Astrocyte (in vitro differentiated cells and primary cell): Measurements from ENCODE around the gene GJC3. TPM values are rescaled to one million over a fixed set of nuclear protein-coding genes. Genes with fewer than 3 reads are reported as not detected.
"Not testable (repeated sequence)": the region's sequence is repeated elsewhere in the genome, so short reads cannot be mapped to it uniquely, and the experiment has no call there.

Experiments used
- DNase-seq: peaks from one replicate; pipeline ENCODE4 v3.0.0-alpha.2; 2010; ENCODE audit warnings: low read depth
- FAIRE-seq: peaks from 2 replicates; lab custom pipeline; 2011; peaks lifted over from hg19 to GRCh38; lab: Jason Lieb, UNC
- H2AFZ ChIP-seq: 2 replicates; pipeline ENCODE4 v1.6.0; 2012; ENCODE audit warnings: low read depth, low read length, inconsistent platforms
- H3K27ac ChIP-seq: 2 replicates; pipeline ENCODE4 v1.5.1; 2011; ENCODE audit warnings: low read depth, low read length, inconsistent platforms
- H3K27me3 ChIP-seq: 2 replicates; pipeline ENCODE4 v1.6.0; 2011; ENCODE audit warnings: low read length, inconsistent platforms; ENCODE audit not compliant: insufficient read depth
- H3K36me3 ChIP-seq: 2 replicates; pipeline ENCODE4 v1.5.1; 2011; ENCODE audit warnings: low read length, inconsistent platforms; ENCODE audit not compliant: insufficient read depth
- H3K4me1 ChIP-seq: 2 replicates; pipeline ENCODE4 v1.5.1; 2011; ENCODE audit warnings: low read length, inconsistent platforms; ENCODE audit not compliant: insufficient read depth
- H3K4me2 ChIP-seq: 2 replicates; pipeline ENCODE4 v1.6.0; 2012; ENCODE audit warnings: low read length, inconsistent platforms
- H3K4me3 ChIP-seq: 2 replicates; pipeline ENCODE4 v1.5.1; 2011; ENCODE audit warnings: low read depth, mild to moderate bottlenecking, low read length, inconsistent platforms; ENCODE audit not compliant: insufficient read depth
- H3K79me2 ChIP-seq: 2 replicates; pipeline ENCODE4 v1.6.0; 2012; ENCODE audit warnings: mild to moderate bottlenecking, low read length, inconsistent platforms; ENCODE audit not compliant: insufficient read depth
- H3K9ac ChIP-seq: 2 replicates; pipeline ENCODE4 v1.6.0; 2012; ENCODE audit warnings: mild to moderate bottlenecking, low read length, inconsistent platforms
- H3K9me3 ChIP-seq: 2 replicates; pipeline ENCODE4 v1.5.1; 2012; ENCODE audit warnings: low read depth, mild to moderate bottlenecking, low read length, inconsistent platforms; ENCODE audit not compliant: insufficient read depth
- H4K20me1 ChIP-seq: 2 replicates; pipeline ENCODE4 v1.6.0; 2012; ENCODE audit warnings: low read length, inconsistent platforms; ENCODE audit not compliant: insufficient read depth
- H3K27ac Mint-ChIP-seq: one replicate; pipeline ENCODE4 v1.8.0; 2021; ENCODE audit warnings: mild to moderate bottlenecking, mixed read lengths; ENCODE audit not compliant: unreplicated experiment
- H3K27me3 Mint-ChIP-seq: one replicate; pipeline ENCODE4 v1.8.0; 2021; ENCODE audit warnings: low read depth, mixed read lengths; ENCODE audit not compliant: unreplicated experiment
- H3K36me3 Mint-ChIP-seq: one replicate; pipeline ENCODE4 v1.8.0; 2021; ENCODE audit warnings: low read depth, mixed read lengths; ENCODE audit not compliant: unreplicated experiment
- H3K4me1 Mint-ChIP-seq: one replicate; pipeline ENCODE4 v1.8.0; 2021; ENCODE audit warnings: low read depth, mixed read lengths; ENCODE audit not compliant: unreplicated experiment
- H3K4me3 Mint-ChIP-seq: one replicate; pipeline ENCODE4 v1.8.0; 2021; ENCODE audit warnings: mild to moderate bottlenecking, moderate library complexity, mixed read lengths; ENCODE audit not compliant: unreplicated experiment
- H3K9me3 Mint-ChIP-seq: one replicate; pipeline ENCODE4 v1.8.0; 2021; ENCODE audit warnings: mild to moderate bottlenecking, mixed read lengths; ENCODE audit not compliant: unreplicated experiment
- EZH2 ChIP-seq: IDR thresholded peaks from 2 replicates; pipeline ENCODE4 v1.6.1; 2012; ENCODE audit warnings: mild to moderate bottlenecking, low read length, inconsistent platforms; ENCODE audit not compliant: insufficient read depth
- total RNA-seq: library from RNA; stranded (reverse); gene quantifications from 2 replicates; pipeline ENCODE4 v1.2.1, GENCODE V29; 2021
- TF ChIP-seq, protein P1 (sequence below): IDR thresholded peaks from 2 replicates; pipeline ENCODE4 v1.5.1; 2011; ENCODE audit warnings: low read depth, mild to moderate bottlenecking, inconsistent platforms, low read length, moderate library complexity; ENCODE audit not compliant: insufficient read depth

GJC3 gene
- total RNA-seq, 1 donor from 2014 or later: not detected

DNA sequence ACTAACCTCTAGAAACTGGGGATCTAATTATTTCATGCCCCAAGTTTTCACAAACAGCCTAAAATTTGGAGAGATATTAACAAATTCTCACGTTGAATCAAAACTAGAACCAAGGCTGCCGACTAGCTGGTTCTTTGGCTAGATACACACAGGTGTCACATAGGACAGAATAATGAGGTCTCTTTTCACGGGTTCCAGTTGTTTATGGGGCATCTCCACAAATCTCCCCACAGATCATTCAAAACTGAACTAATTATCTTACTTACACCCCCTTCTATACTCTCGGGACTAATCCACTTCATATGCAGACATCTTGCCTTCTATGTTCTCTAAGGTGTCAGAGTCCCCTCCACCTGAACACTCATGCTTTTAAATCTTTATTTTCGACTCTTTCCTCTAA lies 36.1 kb downstream of the GJC3 start:
- H3K36me3 Mint-ChIP-seq: no peaks in the 10 kb centered on the region
- FAIRE-seq: no peak

DNA sequence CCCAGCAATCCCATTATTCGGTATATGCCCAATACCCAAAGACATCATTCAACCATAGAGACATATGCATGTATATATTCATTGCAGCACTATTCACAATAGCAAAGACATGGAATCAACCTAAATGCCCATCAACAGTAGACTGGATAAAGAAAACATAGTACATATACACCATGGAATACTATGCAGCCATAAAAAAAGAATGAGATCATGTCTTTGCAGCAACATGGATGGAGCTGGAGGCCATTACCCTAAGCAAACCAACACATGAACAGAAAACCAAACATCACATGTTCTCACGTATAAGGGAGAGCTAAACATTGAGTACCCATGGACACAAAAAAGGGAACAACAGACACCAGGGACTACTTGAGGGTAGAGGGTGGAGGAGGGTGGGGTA lies 39.1 kb downstream of the GJC3 start:
- not testable (repeated sequence) for H3K27ac Mint-ChIP-seq, H3K27ac ChIP-seq, H3K9me3 Mint-ChIP-seq, H3K27me3 Mint-ChIP-seq, H3K27me3 ChIP-seq, H3K4me3 Mint-ChIP-seq, H3K9ac ChIP-seq, H3K36me3 ChIP-seq, H3K4me1 ChIP-seq, H4K20me1 ChIP-seq, H3K79me2 ChIP-seq, H3K4me3 ChIP-seq, DNase-seq, H3K36me3 Mint-ChIP-seq, FAIRE-seq, H2AFZ ChIP-seq, H3K4me2 ChIP-seq, H3K9me3 ChIP-seq, H3K4me1 Mint-ChIP-seq

More for the DNA sequence above, 36.1 kb downstream of the GJC3 start:
- H3K4me3 Mint-ChIP-seq: no peak overlapping the region
- Histone ChIP-seq H3K4me2 (no peak overlapping the region), H2AFZ (no peak overlapping the region), H3K4me3 (no peak overlapping the region), H3K9ac (no peak overlapping the region), H4K20me1 (peaks cover 4% of the 10 kb centered on the region), H3K9me3 (no peaks in the 10 kb centered on the region), H3K36me3 (peaks cover 2% of the 10 kb centered on the region), H3K4me1 (no peaks in the 10 kb centered on the region), H3K27me3 (no peaks in the 10 kb centered on the region), H3K79me2 (no peaks in the 10 kb centered on the region), H3K27ac (no peak overlapping the region)
- H3K4me1 Mint-ChIP-seq: no peaks in the 10 kb centered on the region
- H3K27ac Mint-ChIP-seq: no peak overlapping the region
- DNase-seq: no peak
- peaks cover 13% of the 10 kb centered on the region for H3K9me3 Mint-ChIP-seq
- peaks cover 5% of the 10 kb centered on the region for H3K27me3 Mint-ChIP-seq
- TF ChIP-seq EZH2: no peak
- TF ChIP-seq, protein P1, sequence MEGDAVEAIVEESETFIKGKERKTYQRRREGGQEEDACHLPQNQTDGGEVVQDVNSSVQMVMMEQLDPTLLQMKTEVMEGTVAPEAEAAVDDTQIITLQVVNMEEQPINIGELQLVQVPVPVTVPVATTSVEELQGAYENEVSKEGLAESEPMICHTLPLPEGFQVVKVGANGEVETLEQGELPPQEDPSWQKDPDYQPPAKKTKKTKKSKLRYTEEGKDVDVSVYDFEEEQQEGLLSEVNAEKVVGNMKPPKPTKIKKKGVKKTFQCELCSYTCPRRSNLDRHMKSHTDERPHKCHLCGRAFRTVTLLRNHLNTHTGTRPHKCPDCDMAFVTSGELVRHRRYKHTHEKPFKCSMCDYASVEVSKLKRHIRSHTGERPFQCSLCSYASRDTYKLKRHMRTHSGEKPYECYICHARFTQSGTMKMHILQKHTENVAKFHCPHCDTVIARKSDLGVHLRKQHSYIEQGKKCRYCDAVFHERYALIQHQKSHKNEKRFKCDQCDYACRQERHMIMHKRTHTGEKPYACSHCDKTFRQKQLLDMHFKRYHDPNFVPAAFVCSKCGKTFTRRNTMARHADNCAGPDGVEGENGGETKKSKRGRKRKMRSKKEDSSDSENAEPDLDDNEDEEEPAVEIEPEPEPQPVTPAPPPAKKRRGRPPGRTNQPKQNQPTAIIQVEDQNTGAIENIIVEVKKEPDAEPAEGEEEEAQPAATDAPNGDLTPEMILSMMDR: no peak

DNA sequence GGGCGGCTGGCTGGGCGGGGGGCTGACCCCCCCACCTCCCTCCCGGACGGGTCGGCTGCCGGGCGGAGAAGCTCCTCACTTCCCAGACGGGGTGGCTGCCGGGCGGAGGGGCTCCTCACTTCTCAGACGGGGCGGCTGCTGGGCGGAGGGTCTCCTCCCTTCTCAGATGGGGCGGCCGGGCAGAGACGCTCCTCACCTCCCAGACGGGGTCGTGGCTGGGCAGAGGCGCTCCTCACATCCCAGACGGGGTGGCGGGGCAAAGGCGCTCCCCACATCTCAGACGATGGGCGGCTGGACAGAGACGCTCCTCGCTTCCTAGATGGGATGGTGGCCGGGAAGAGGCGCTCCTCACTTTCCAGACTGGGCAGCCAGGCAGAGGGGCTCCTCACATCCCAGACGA lies 41.1 kb downstream of the GJC3 start:
- H2AFZ ChIP-seq, H3K79me2 ChIP-seq, H3K27me3 ChIP-seq, FAIRE-seq, H3K4me1 Mint-ChIP-seq, H3K36me3 Mint-ChIP-seq, H3K27ac Mint-ChIP-seq, DNase-seq, H3K4me3 ChIP-seq, H3K4me3 Mint-ChIP-seq, H3K27ac ChIP-seq, H3K27me3 Mint-ChIP-seq, H3K4me1 ChIP-seq, H3K4me2 ChIP-seq, H3K36me3 ChIP-seq, H3K9me3 ChIP-seq, H4K20me1 ChIP-seq, H3K9ac ChIP-seq: not testable (repeated sequence)
- H3K9me3 Mint-ChIP-seq: peaks cover 12% of the 10 kb centered on the region

DNA sequence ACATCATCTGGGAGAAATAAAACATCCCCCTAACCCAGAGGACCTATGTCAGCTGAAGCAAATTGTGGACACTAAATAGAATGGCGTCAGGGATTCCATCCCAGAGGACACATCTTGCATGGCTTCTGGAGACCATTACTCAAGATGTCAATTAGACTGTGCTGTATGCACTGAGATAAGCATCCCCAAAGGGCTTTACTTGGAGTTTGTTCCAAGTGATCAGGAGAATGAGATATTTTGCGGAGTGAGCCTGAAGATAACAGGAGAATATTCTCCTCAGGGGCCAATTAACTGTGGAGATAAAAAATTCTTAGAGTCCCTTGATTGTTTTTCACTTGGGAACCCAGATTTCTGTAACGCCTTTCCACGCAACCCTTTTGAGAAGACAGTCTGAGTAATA lies 48.0 kb downstream of the GJC3 start:
- Histone ChIP-seq H3K9me3 (no peaks in the 10 kb centered on the region), H3K79me2 (no peaks in the 10 kb centered on the region), H3K36me3 (no peaks in the 10 kb centered on the region), H3K9ac (no peak overlapping the region), H3K4me2 (no peak overlapping the region), H3K4me3 (no peak overlapping the region), H2AFZ (no peak overlapping the region), H3K27ac (no peak overlapping the region), H3K4me1 (no peaks in the 10 kb centered on the region), H3K27me3 (no peaks in the 10 kb centered on the region), H4K20me1 (no peaks in the 10 kb centered on the region)
- Mint-ChIP-seq H3K36me3 (no peaks in the 10 kb centered on the region), H3K4me1 (no peaks in the 10 kb centered on the region), H3K4me3 (no peak overlapping the region), H3K9me3 (peaks cover 2% of the 10 kb centered on the region), H3K27ac (no peak overlapping the region), H3K27me3 (peaks cover 19% of the 10 kb centered on the region)
- FAIRE-seq (no peak), DNase-seq (no peak)
- TF ChIP-seq, protein P1: no peak
- TF ChIP-seq EZH2: no peak
